ENCODE data around the gene RERE.

The RERE gene

GRCh38 chr1:8590721-8591351 lies 226.6 kb downstream of the RERE start:
- no peak overlapping the region for H3K4me3 ChIP-seq (ENCODE audit: low read length)
- H3K36me3 ChIP-seq (ENCODE audit: insufficient read depth, low read length) = peaks cover 1% of the 10 kb centered on the region
- H2AFZ ChIP-seq (ENCODE audit: low read depth, low read length) = no peak overlapping the region
- no peaks in the 10 kb centered on the region for H3K27me3 ChIP-seq (ENCODE audit: insufficient read depth, low read length)
- H3K9me3 ChIP-seq (ENCODE audit: low read length) = peaks cover 4% of the 10 kb centered on the region
- peaks cover 3% of the 10 kb centered on the region for H3K4me1 ChIP-seq (ENCODE audit: insufficient read depth, low read length)

GRCh38 chr1:8589571-8589970 lies 227.9 kb downstream of the RERE start:
- peaks cover 3% of the 10 kb centered on the region for H3K4me1 ChIP-seq (ENCODE audit: insufficient read depth, low read length)
- peaks cover 1% of the 10 kb centered on the region for H3K36me3 ChIP-seq (ENCODE audit: insufficient read depth, low read length)
- H2AFZ ChIP-seq (ENCODE audit: low read depth, low read length) = no peak overlapping the region
- no peak overlapping the region for H3K4me3 ChIP-seq (ENCODE audit: low read length)
- no peaks in the 10 kb centered on the region for H3K27me3 ChIP-seq (ENCODE audit: insufficient read depth, low read length)
- H3K9me3 ChIP-seq (ENCODE audit: low read length) = peaks cover 4% of the 10 kb centered on the region

DNA sequence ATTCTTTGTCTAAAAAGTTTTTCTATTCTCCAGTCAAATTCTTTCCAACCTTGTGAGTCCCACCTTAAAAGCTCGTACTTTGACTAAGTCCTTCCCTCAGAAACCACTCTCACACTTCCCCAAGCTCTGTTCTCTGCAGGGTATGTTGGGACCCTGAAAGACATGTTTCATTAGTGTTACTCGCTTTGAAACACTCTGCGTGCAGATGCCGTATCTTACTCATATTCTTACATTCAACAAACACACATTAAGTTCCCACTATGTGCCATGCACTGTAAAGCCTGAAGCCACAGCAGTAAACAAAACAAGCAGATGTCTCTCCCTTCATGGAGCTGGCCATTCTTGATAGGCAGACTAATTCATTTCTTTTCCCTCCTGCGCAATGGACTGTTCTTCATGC lies 229.7 kb downstream of the RERE start:
- Histone ChIP-seq H3K36me3 (ENCODE audit: insufficient read depth, low read length) (no peaks in the 10 kb centered on the region), H2AFZ (ENCODE audit: low read depth, low read length) (no peak overlapping the region), H3K4me3 (ENCODE audit: low read length) (no peak overlapping the region), H3K4me1 (ENCODE audit: insufficient read depth, low read length) (peaks cover 3% of the 10 kb centered on the region), H3K9me3 (ENCODE audit: low read length) (no peaks in the 10 kb centered on the region), H3K27me3 (ENCODE audit: insufficient read depth, low read length) (no peaks in the 10 kb centered on the region)

DNA sequence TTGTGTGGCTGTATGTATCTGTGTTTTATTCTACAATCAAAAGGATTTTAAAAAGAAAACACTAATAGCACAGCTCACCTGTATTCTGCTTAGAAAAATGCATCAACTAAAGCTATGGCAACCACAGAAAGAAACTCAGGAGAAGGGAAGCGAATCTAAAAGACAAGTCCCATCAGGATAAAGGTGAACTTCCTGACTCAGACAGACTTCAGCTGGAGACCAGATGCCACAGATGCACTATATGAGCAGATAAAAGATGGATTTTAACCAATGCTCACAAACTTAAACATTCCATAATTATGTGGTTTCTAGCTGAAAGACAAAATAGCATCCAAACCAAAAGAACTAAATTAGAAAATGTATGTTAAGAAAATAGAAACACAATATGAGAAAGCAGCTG lies 231.0 kb downstream of the RERE start:
- no peak overlapping the region for H2AFZ ChIP-seq (ENCODE audit: low read depth, low read length)
- no peaks in the 10 kb centered on the region for H3K27me3 ChIP-seq (ENCODE audit: insufficient read depth, low read length)
- H3K4me1 ChIP-seq (ENCODE audit: insufficient read depth, low read length) = peaks cover 3% of the 10 kb centered on the region
- no peaks in the 10 kb centered on the region for H3K36me3 ChIP-seq (ENCODE audit: insufficient read depth, low read length)
- H3K9me3 ChIP-seq (ENCODE audit: low read length) = no peaks in the 10 kb centered on the region
- no peak overlapping the region for H3K4me3 ChIP-seq (ENCODE audit: low read length)

DNA sequence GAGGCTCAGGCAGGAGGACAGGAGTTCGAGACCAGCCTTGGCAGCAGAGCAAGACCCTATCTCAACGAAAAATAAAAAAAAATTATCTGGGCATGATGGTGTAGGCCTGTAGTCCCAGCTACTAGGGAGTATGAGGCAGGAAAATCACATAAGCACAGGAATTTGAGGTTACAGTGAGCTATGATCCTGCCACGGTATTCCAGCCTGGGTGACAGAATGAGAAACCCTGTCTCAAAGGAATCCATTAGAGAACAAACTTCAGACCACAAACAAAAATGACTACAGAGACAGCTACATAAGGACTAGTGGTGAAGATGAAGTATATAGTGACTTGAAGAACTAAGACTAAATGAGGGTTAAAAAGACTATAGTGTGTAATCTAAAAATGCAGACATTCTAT lies 233.1 kb downstream of the RERE start:
- peaks cover 5% of the 10 kb centered on the region for H3K4me1 ChIP-seq (ENCODE audit: insufficient read depth, low read length)
- H3K27me3 ChIP-seq (ENCODE audit: insufficient read depth, low read length) = no peaks in the 10 kb centered on the region
- no peak overlapping the region for H2AFZ ChIP-seq (ENCODE audit: low read depth, low read length)
- H3K4me3 ChIP-seq (ENCODE audit: low read length) = no peak overlapping the region
- H3K36me3 ChIP-seq (ENCODE audit: insufficient read depth, low read length) = no peaks in the 10 kb centered on the region
- H3K9me3 ChIP-seq (ENCODE audit: low read length) = no peaks in the 10 kb centered on the region

DNA sequence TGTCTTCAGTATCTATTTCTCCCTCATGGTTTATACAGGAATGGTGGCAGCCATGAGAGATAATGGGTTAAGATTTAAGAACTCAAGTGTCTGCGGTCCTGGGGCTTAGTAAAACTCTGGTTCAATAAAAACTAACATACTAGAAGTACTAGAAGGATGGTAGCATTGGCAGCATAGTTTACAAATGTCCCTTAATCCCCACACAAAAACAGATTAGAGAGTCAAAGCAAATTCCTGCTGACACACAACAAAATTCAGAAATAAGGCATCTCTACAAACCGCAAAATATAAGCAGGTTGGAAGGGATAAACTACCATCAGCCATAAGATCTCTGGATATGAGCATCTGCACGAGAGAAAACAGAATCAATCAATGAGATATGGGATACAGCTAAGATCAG lies 234.4 kb downstream of the RERE start:
- Histone ChIP-seq H3K27me3 (ENCODE audit: insufficient read depth, low read length) (no peaks in the 10 kb centered on the region), H3K9me3 (ENCODE audit: low read length) (no peaks in the 10 kb centered on the region), H3K36me3 (ENCODE audit: insufficient read depth, low read length) (no peaks in the 10 kb centered on the region), H3K4me3 (ENCODE audit: low read length) (no peak overlapping the region), H2AFZ (ENCODE audit: low read depth, low read length) (no peak overlapping the region), H3K4me1 (ENCODE audit: insufficient read depth, low read length) (peaks cover 18% of the 10 kb centered on the region)

DNA sequence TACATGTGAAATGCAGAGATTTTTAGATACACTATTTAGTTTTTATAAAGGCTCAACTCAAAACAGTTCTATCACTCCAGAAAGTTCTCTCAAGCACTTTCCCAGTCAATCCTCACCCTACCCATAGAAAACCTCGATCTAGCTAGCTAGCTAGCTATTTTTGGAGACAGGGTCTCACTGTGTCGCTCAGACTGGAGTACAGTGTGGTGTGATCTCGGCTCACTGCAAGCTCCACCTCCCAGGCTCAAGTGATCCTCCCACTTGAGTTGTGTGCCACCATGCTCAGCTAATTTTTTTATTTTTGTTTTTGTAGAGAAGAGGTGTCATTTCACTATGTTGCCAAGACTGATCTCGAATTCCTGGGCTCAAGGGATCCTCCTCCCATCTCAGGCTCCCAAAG lies 236.9 kb downstream of the RERE start:
- no peak overlapping the region for H2AFZ ChIP-seq (ENCODE audit: low read depth, low read length)
- no peaks in the 10 kb centered on the region for H3K36me3 ChIP-seq (ENCODE audit: insufficient read depth, low read length)
- H3K9me3 ChIP-seq (ENCODE audit: low read length) = no peaks in the 10 kb centered on the region
- H3K4me1 ChIP-seq (ENCODE audit: insufficient read depth, low read length) = peaks cover 16% of the 10 kb centered on the region
- no peak overlapping the region for H3K4me3 ChIP-seq (ENCODE audit: low read length)
- H3K27me3 ChIP-seq (ENCODE audit: insufficient read depth, low read length) = no peaks in the 10 kb centered on the region

DNA sequence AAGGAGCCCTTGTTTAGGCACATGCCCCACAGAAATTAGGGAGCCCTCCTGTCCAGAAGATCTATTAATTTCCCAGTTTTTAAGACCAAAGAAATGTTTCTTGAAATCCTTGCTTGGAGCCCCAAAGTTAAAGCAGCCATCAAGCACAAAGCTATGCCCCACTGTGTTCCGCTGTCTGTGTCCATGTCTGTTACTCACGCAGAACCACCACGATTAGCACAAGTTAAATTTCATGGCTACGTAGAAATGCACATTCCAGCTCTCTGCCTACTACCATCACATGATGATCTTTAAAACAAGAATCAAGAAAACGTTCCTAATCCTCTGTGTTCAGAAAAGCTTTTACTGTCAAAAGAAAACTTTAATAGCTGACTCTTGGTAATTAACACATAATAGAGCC lies 238.5 kb downstream of the RERE start:
- H2AFZ ChIP-seq (ENCODE audit: low read depth, low read length) = no peak overlapping the region
- no peaks in the 10 kb centered on the region for H3K9me3 ChIP-seq (ENCODE audit: low read length)
- H3K27me3 ChIP-seq (ENCODE audit: insufficient read depth, low read length) = no peaks in the 10 kb centered on the region
- peaks cover 16% of the 10 kb centered on the region for H3K4me1 ChIP-seq (ENCODE audit: insufficient read depth, low read length)
- H3K4me3 ChIP-seq (ENCODE audit: low read length) = no peak overlapping the region
- H3K36me3 ChIP-seq (ENCODE audit: insufficient read depth, low read length) = no peaks in the 10 kb centered on the region

- no peaks in the 10 kb centered on the region for H3K9me3 ChIP-seq (ENCODE audit: low read length)
- H3K4me3 ChIP-seq (ENCODE audit: low read length) = no peak overlapping the region
- no peaks in the 10 kb centered on the region for H3K36me3 ChIP-seq (ENCODE audit: insufficient read depth, low read length)
- no peak overlapping the region for H2AFZ ChIP-seq (ENCODE audit: low read depth, low read length)
- peaks cover 16% of the 10 kb centered on the region for H3K4me1 ChIP-seq (ENCODE audit: insufficient read depth, low read length)
- H3K27me3 ChIP-seq (ENCODE audit: insufficient read depth, low read length) = no peaks in the 10 kb centered on the region
Observed at GRCh38 chr1:8578132-8578877, 239.1 kb downstream of the RERE start.

DNA sequence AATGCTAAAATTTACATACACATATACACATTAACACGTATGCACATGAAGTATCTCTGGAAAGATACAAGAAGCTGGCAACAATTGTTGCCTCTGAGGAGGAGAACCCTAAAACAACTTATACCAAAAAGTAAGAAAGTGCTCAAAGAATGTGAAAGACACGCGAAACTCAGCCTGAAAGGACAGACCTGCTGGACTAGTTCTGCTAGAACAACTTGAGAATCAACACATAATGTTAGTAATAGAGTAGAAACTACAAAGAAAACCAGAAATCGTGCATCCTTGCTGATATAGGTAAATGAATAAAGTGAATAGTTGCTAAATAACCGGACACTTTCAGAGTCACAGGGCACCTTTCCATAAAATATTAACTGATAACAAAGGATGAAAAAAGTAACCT lies 242.5 kb downstream of the RERE start:
- no peaks in the 10 kb centered on the region for H3K36me3 ChIP-seq (ENCODE audit: insufficient read depth, low read length)
- no peaks in the 10 kb centered on the region for H3K9me3 ChIP-seq (ENCODE audit: low read length)
- no peak overlapping the region for H3K4me3 ChIP-seq (ENCODE audit: low read length)
- H2AFZ ChIP-seq (ENCODE audit: low read depth, low read length) = no peak overlapping the region
- H3K4me1 ChIP-seq (ENCODE audit: insufficient read depth, low read length) = peaks cover 25% of the 10 kb centered on the region
- H3K27me3 ChIP-seq (ENCODE audit: insufficient read depth, low read length) = no peaks in the 10 kb centered on the region

GRCh38 chr1:8572106-8572505 lies 245.3 kb downstream of the RERE start:
- Histone ChIP-seq H3K4me3 (ENCODE audit: low read length) (no peak overlapping the region), H3K9me3 (ENCODE audit: low read length) (peaks cover 3% of the 10 kb centered on the region), H3K36me3 (ENCODE audit: insufficient read depth, low read length) (no peaks in the 10 kb centered on the region), H3K27me3 (ENCODE audit: insufficient read depth, low read length) (no peaks in the 10 kb centered on the region), H3K4me1 (ENCODE audit: insufficient read depth, low read length) (peaks cover 9% of the 10 kb centered on the region), H2AFZ (ENCODE audit: low read depth, low read length) (no peak overlapping the region)

- peaks cover 3% of the 10 kb centered on the region for H3K9me3 ChIP-seq (ENCODE audit: low read length)
- H2AFZ ChIP-seq (ENCODE audit: low read depth, low read length) = no peak overlapping the region
- H3K36me3 ChIP-seq (ENCODE audit: insufficient read depth, low read length) = no peaks in the 10 kb centered on the region
- H3K4me3 ChIP-seq (ENCODE audit: low read length) = no peak overlapping the region
- H3K27me3 ChIP-seq (ENCODE audit: insufficient read depth, low read length) = no peaks in the 10 kb centered on the region
- peaks cover 9% of the 10 kb centered on the region for H3K4me1 ChIP-seq (ENCODE audit: insufficient read depth, low read length)
Observed at GRCh38 chr1:8571200-8571984, 246.0 kb downstream of the RERE start.

GRCh38 chr1:8570465-8570864 lies 247.0 kb downstream of the RERE start:
- H3K36me3 ChIP-seq (ENCODE audit: insufficient read depth, low read length) = no peaks in the 10 kb centered on the region
- H3K4me1 ChIP-seq (ENCODE audit: insufficient read depth, low read length) = peaks cover 9% of the 10 kb centered on the region
- no peak overlapping the region for H3K4me3 ChIP-seq (ENCODE audit: low read length)
- H2AFZ ChIP-seq (ENCODE audit: low read depth, low read length) = no peak overlapping the region
- H3K27me3 ChIP-seq (ENCODE audit: insufficient read depth, low read length) = no peaks in the 10 kb centered on the region
- peaks cover 3% of the 10 kb centered on the region for H3K9me3 ChIP-seq (ENCODE audit: low read length)

All from neuron (in vitro differentiated cells).